Suprapubic skin (tissue), 4 donors: ENCODE measurements around the gene ABCA13. TPM values are rescaled to one million over a fixed set of nuclear protein-coding genes. Genes with fewer than 3 reads are reported as not detected.

Experiments used
- DNase-seq, 2 donors: peaks; one replicate each; pipeline ENCODE4 v3.0.0-alpha.2; 2019; ENCODE audit warnings: low spot score in 2 of 2
- H3K27ac ChIP-seq: fragments of 200-600 bp; sonication (generic); one replicate; pipeline ENCODE4 v1.5.1; 2019
- H3K27me3 ChIP-seq: fragments of 200-600 bp; sonication (generic); one replicate; pipeline ENCODE4 v1.5.1; 2019
- H3K36me3 ChIP-seq: fragments of 200-600 bp; sonication (generic); one replicate; pipeline ENCODE4 v1.5.1; 2019
- H3K4me1 ChIP-seq: fragments of 200-600 bp; sonication (generic); one replicate; pipeline ENCODE4 v1.5.1; 2019
- H3K4me3 ChIP-seq: fragments of 200-600 bp; sonication (generic); one replicate; pipeline ENCODE4 v1.5.1; 2019; ENCODE audit warnings: mild to moderate bottlenecking
- H3K9me3 ChIP-seq: fragments of 200-600 bp; sonication (generic); one replicate; pipeline ENCODE4 v1.5.1; 2019
- EP300 ChIP-seq: sonication (generic); formaldehyde crosslinking; IDR thresholded peaks from one replicate; pipeline ENCODE4 v1.6.1; 2017; ENCODE audit warnings: antibody characterized with exemption
- POLR2A ChIP-seq, 2 donors: fragments of 450-650 bp; IDR thresholded peaks; one replicate each; pipeline ENCODE4 v1.6.1; 2017; ENCODE audit warnings: antibody characterized with exemption in 2 of 2, mild to moderate bottlenecking in 2 of 2, moderate library complexity in 2 of 2
- POLR2AphosphoS5 ChIP-seq, 3 donors: sonication (generic); formaldehyde crosslinking; IDR thresholded peaks; one replicate each; pipeline ENCODE4 v1.6.1; 2017; ENCODE audit warnings: antibody characterized with exemption in 3 of 3
- WGBS: methylation state at CpG from one replicate; pipeline ENCODE4 v1.1.5; 2018; 5-methylcytosine and 5-hydroxymethylcytosine counted together
- total RNA-seq, 4 donors: library from RNA; depleted of rRNA; stranded (reverse); fragments of >200 nt; gene quantifications; one replicate each; pipeline ENCODE4 v1.1.0, GENCODE V29; 2016
- TF ChIP-seq, protein P1 (sequence below), 2 donors: fragments of 200-600 bp in 1 of 2; fragments of 450-650 bp in 1 of 2; sonication (generic) in 1 of 2; IDR thresholded peaks; one replicate each; pipeline ENCODE4 v1.5.1; 2016 to 2019; ENCODE audit warnings: antibody characterized with exemption in 2 of 2, mild to moderate bottlenecking in 1 of 2, moderate library complexity in 1 of 2

The ABCA13 gene
- total RNA-seq, 4 donors from 2014 or later, result 0.64 to 4.7 (median 2.6) TPM

DNA sequence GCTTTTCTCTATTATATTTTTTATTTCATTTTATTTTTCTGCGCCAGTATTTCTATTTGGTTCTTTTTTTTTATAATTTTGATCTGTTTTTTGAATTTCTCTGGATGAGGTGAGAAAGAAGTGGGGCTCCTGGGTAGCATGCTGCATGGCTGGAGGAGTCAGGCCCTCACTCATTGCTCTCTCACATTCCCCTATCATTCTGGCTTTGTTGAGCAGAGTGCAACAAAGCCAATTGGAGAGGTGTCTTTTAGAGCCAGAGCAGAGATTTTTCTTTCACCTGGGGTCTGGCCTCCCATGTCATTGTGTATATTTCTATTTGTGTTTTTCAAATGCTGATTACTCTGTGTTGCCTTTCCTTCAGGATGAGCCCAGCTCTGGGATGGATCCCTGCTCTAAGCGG, 423.1 kb downstream of the ABCA13 start:
- no peaks in the 10 kb centered on the region for H3K4me1 ChIP-seq
- no peaks in the 10 kb centered on the region for H3K36me3 ChIP-seq
- H3K27ac ChIP-seq, result no peak overlapping the region
- TF ChIP-seq POLR2AphosphoS5 (IDR thresholded peaks at IDR 0.05) (no peak), EP300 (no peak), POLR2A (IDR thresholded peaks at IDR 0.05) (no peak)
- WGBS, result 90% methylated on average over 2 of the region's 2 CpGs
- no peaks in the 10 kb centered on the region for H3K27me3 ChIP-seq
- no peak overlapping the region for H3K4me3 ChIP-seq
- DNase-seq, result no peak
- no peaks in the 10 kb centered on the region for H3K9me3 ChIP-seq

DNA sequence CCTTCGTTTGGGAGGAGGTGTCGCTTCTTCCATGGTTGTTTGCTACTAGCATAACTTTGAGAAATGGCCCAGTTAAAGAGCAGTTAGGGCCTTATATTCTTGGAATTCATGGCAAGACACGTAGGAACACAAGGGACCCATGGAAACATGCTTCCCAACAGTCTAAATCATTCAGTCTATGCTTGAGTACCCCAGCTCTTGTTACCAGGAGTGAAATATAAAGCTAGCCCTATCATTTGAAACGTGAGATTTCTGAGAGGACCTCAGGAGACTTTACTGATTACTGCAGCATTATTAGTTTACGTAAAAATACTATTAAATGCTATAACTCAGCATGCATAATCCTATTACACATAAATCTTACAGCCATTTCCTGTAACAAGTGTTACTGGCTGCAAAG, 424.5 kb downstream of the ABCA13 start:
- Histone ChIP-seq H3K4me3 (no peak overlapping the region), H3K9me3 (no peaks in the 10 kb centered on the region), H3K36me3 (no peaks in the 10 kb centered on the region), H3K27ac (no peak overlapping the region), H3K27me3 (no peaks in the 10 kb centered on the region), H3K4me1 (no peaks in the 10 kb centered on the region)
- TF ChIP-seq POLR2AphosphoS5 (IDR thresholded peaks at IDR 0.05), result no peak
- no peak for TF ChIP-seq POLR2A (IDR thresholded peaks at IDR 0.05)
- no peak for TF ChIP-seq EP300
- TF ChIP-seq, protein P1, sequence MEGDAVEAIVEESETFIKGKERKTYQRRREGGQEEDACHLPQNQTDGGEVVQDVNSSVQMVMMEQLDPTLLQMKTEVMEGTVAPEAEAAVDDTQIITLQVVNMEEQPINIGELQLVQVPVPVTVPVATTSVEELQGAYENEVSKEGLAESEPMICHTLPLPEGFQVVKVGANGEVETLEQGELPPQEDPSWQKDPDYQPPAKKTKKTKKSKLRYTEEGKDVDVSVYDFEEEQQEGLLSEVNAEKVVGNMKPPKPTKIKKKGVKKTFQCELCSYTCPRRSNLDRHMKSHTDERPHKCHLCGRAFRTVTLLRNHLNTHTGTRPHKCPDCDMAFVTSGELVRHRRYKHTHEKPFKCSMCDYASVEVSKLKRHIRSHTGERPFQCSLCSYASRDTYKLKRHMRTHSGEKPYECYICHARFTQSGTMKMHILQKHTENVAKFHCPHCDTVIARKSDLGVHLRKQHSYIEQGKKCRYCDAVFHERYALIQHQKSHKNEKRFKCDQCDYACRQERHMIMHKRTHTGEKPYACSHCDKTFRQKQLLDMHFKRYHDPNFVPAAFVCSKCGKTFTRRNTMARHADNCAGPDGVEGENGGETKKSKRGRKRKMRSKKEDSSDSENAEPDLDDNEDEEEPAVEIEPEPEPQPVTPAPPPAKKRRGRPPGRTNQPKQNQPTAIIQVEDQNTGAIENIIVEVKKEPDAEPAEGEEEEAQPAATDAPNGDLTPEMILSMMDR (IDR thresholded peaks at IDR 0.05), result no peak
- 75% methylated on average over 5 of the region's 5 CpGs for WGBS
- DNase-seq, result no peak

DNA sequence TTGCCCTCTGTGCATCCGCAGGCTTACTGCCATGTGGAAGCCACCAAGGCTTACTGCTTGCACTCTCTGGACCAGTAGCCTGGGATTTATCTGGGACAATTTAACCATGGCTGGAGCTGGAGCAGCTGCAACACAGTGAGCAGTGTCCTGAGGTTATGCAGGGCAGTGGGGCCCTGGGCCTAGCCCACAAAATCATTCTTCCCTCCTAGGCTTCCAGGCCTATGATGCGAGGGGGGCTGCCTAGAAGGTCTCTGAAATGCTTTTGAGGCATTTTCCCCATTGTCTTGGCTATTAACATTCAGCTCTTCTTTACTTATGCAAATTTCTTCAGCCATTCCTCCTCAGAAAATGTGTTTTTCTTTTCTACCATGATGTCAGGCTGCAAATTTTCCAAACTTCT, 439.4 kb downstream of the ABCA13 start:
- H3K9me3 ChIP-seq, result no peaks in the 10 kb centered on the region
- TF ChIP-seq POLR2AphosphoS5 (IDR thresholded peaks at IDR 0.05), result no peak
- no peak for TF ChIP-seq EP300
- no peak for TF ChIP-seq POLR2A (IDR thresholded peaks at IDR 0.05)
- TF ChIP-seq, protein P1 (IDR thresholded peaks at IDR 0.05), result no peak
- no peak for DNase-seq
- no peak overlapping the region for H3K4me3 ChIP-seq
- no peaks in the 10 kb centered on the region for H3K4me1 ChIP-seq
- 88% methylated on average over 2 of the region's 2 CpGs for WGBS
- H3K36me3 ChIP-seq, result no peaks in the 10 kb centered on the region
- no peaks in the 10 kb centered on the region for H3K27me3 ChIP-seq
- no peak overlapping the region for H3K27ac ChIP-seq

DNA sequence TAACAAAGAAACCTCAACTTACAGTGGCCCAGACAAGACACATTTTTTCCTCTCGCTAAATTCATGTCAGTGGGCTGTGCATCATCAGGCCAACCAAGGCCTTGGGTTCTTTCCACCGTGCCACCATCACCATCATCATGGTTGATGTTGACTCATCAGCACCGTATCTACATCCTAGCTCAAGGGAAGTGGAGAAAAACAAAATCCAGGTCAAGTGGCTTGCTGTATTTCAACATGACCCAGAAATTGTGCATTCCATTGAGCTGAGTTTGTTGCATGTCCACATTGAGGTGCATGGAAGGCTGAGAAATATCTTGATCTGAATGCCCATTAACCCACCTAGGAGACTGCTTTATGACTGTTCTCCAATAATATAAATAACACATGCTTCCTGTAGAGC, 440.7 kb downstream of the ABCA13 start:
- DNase-seq, result no peak
- no peak overlapping the region for H3K4me3 ChIP-seq
- no peaks in the 10 kb centered on the region for H3K27me3 ChIP-seq
- H3K27ac ChIP-seq, result no peak overlapping the region
- no peaks in the 10 kb centered on the region for H3K36me3 ChIP-seq
- no peaks in the 10 kb centered on the region for H3K9me3 ChIP-seq
- TF ChIP-seq POLR2A (IDR thresholded peaks at IDR 0.05) (no peak), EP300 (no peak)
- TF ChIP-seq, protein P1 (IDR thresholded peaks at IDR 0.05), result no peak
- WGBS, result 90% methylated on average over 3 of the region's 3 CpGs
- H3K4me1 ChIP-seq, result no peaks in the 10 kb centered on the region

DNA sequence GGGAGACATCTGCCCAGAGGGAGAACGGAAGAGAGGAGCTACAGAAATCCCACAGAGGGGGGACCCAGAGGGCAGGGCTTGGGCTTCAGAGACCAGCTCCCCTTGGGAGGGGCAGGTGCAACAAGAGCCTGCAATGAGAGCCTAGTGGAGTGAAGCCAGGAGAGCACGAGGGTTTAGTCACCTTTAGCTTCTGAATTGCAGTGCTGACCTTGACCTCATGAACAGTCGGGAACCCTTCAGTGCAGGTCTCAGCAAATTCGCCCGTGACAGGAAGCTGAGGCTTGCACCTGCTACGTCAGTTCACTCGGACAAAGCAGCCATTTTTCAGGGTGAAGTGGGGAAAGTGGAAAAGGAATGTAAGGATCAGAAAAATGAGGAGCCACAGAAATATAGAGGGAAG, 446.2 kb downstream of the ABCA13 start:
- Histone ChIP-seq H3K27me3 (no peaks in the 10 kb centered on the region), H3K4me3 (no peak overlapping the region), H3K36me3 (no peaks in the 10 kb centered on the region), H3K27ac (no peak overlapping the region), H3K4me1 (no peaks in the 10 kb centered on the region), H3K9me3 (no peaks in the 10 kb centered on the region)
- DNase-seq, result no peak
- TF ChIP-seq POLR2A (IDR thresholded peaks at IDR 0.05), result no peak
- no peak for TF ChIP-seq POLR2AphosphoS5 (IDR thresholded peaks at IDR 0.05)
- TF ChIP-seq, protein P1 (IDR thresholded peaks at IDR 0.05), result no peak
- TF ChIP-seq EP300, result no peak
- WGBS, result 74% methylated on average over 7 of the region's 7 CpGs

DNA sequence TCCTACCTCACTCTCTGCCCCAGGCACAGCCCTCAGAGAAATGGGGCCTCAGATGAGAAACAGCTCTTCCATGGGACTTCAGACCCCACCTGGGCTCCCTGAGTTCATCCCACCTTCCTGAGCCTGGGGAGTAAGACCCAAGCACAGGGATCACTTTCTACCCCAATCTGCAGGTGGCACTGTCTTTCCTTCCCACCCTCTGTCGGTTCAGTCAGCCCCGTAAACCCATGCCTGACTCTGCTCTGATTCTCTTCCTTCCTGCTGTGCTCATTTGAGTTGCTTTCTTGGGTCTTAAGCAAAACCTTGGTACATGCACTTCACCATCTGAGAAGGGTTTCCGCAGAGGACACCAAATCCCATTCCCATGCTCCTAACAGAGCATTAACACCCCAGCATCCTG, 446.7 kb downstream of the ABCA13 start:
- Histone ChIP-seq H3K27me3 (no peaks in the 10 kb centered on the region), H3K4me3 (no peak overlapping the region), H3K9me3 (no peaks in the 10 kb centered on the region), H3K36me3 (no peaks in the 10 kb centered on the region), H3K4me1 (no peaks in the 10 kb centered on the region), H3K27ac (no peak overlapping the region)
- TF ChIP-seq, protein P1 (IDR thresholded peaks at IDR 0.05), result no peak
- TF ChIP-seq POLR2A (IDR thresholded peaks at IDR 0.05), result no peak
- DNase-seq, result no peak
- WGBS, result 85% methylated on average over 3 of the region's 3 CpGs
